ENCODE results near the gene SLC19A3. TPM values are rescaled to one million over a fixed set of nuclear protein-coding genes. Genes with fewer than 3 reads are reported as not detected.
"Not testable (repeated sequence)": the region's sequence is repeated elsewhere in the genome, so short reads cannot be mapped to it uniquely, and the experiment has no call there.

The SLC19A3 gene
- total RNA-seq, 2 experiments from 2014 or later: not detected

- H3K4me1 Mint-ChIP-seq: no peaks in the 10 kb centered on the region
- H3K36me3 Mint-ChIP-seq: no peaks in the 10 kb centered on the region
- peaks cover 3% of the 10 kb centered on the region for H3K9me3 Mint-ChIP-seq
- POLR2A ChIA-PET: no interaction called here
- DNase-seq (no peak), ATAC-seq (ENCODE audit: low read depth) (no peak)
- H3K27me3 Mint-ChIP-seq: no peaks in the 10 kb centered on the region
- H3K27ac Mint-ChIP-seq: no peak overlapping the region
- no peak overlapping the region for H3K4me3 Mint-ChIP-seq
Observed at GRCh38 chr2:227677928-227678327, 39.9 kb downstream of the SLC19A3 start.

DNA sequence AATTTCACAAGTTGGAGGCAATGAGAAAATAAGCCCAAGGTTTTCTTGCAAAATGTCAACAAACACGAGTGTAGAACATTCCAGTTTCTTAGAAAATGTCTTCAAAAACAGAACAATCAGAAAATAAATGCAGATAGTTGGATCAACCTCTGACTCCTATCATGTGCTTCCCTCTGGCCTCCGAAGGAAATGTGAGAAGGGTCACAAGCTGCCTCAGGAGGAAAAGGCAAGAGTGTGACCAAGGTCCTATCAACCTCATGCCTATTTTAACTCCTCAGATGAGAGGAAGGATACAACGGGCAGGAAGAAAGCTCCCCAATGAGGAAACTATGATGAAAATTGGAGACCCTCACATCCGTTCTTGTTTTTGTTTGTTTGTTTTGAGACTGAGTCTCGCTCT is 43.3 kb downstream of the SLC19A3 start:
- POLR2A ChIA-PET: no interaction called here
- H3K4me3 Mint-ChIP-seq: no peak overlapping the region
- H3K9me3 Mint-ChIP-seq: peaks cover 3% of the 10 kb centered on the region
- H3K27me3 Mint-ChIP-seq: no peaks in the 10 kb centered on the region
- H3K4me1 Mint-ChIP-seq: no peaks in the 10 kb centered on the region
- H3K36me3 Mint-ChIP-seq: no peaks in the 10 kb centered on the region
- ATAC-seq (ENCODE audit: low read depth) (no peak), DNase-seq (no peak)
- H3K27ac Mint-ChIP-seq: no peak overlapping the region

DNA sequence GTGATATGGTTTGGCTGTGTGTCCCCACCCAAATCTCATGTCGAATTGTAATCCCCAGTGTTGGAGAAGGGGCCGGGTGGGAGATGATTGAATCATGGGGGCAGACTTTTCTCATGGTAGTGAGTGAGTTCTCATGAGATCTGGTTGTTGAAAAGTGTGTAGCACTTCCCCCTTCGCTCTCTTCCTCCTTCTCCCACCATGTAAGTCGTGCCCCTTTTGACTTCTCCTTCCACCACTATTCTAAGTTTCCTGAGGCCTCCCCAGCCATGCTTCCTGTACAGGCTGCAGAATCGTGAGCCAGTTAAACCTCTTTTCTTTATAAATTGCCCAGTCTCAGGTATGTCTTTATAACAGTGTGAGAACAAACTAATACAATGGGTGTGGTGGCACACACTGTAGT is 44.2 kb downstream of the SLC19A3 start:
- H3K27ac Mint-ChIP-seq; DNase-seq; H3K36me3 Mint-ChIP-seq; ATAC-seq (ENCODE audit: low read depth); H3K9me3 Mint-ChIP-seq; H3K4me3 Mint-ChIP-seq; POLR2A ChIA-PET; H3K27me3 Mint-ChIP-seq; H3K4me1 Mint-ChIP-seq: not testable (repeated sequence)

DNA sequence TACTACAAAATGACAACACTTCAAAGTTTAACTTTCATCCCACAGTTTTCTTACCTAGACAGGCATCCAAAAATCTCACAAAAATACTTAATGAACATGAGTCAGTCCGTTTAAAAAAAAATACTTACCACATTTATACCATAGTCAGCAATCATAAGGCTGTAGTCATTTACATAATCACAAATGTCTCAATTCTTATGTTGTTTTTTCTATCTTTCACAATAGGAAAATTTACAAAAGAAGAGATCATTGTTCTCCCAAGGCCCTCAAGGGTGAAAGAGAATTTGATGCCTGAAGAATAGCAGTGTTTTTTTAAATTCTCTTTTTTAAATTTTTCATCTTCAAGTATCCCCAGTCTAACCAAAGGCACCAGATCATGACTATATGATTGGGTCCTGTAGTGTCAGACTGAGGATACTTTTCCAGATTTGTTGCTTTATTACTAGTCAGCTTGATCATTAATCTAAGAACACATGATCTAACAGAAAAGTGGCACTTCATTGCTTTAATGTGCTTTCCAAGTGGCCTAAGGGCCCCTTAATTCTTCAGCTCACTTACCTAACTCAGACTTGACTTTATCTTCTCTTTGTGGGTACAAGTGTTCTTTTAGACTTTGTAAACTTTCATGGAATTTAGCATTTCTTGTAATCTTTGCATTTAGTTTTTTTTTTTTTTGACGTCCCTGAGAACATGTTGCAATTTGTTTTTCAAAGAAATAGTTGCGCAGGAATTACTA is 46.5 kb downstream of the SLC19A3 start:
- ATAC-seq (ENCODE audit: low read depth) (no peak), DNase-seq (no peak)
- Mint-ChIP-seq H3K36me3 (no peaks in the 10 kb centered on the region), H3K27ac (no peak overlapping the region), H3K4me3 (no peak overlapping the region), H3K9me3 (no peaks in the 10 kb centered on the region), H3K4me1 (no peaks in the 10 kb centered on the region), H3K27me3 (no peaks in the 10 kb centered on the region)
- POLR2A ChIA-PET: no interaction called here

DNA sequence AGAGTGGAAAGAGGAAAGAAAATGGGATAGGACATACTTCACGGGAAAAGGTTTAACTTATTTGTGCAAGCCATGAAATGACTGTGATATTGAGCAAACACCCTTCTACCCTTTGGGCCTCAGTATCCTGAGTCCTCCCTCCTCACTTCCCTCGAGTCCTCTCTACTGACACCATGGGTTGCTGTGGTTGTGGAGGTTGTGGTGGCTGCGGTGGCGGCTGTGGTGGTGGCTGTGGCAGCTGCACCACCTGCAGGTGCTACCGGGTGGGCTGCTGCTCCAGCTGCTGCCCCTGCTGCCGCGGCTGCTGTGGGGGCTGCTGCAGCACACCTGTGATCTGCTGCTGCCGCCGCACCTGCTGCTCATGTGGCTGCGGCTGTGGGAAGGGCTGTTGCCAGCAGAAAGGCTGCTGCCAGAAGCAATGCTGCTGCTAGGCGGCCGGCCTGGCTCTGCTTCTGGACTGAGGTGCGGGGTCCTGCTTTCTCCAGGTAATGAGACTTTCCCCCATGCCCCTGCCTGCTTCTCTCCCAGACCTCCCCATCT is 51.1 kb downstream of the SLC19A3 start, which contains the start of gene SCYGR5:
TSS of gene SCYGR5 (plus strand) at position 174 of the 540 bp plus-strand sequence. CDS start at position 174, 0 bp downstream.
- H3K27me3 Mint-ChIP-seq; POLR2A ChIA-PET; H3K36me3 Mint-ChIP-seq; H3K4me3 Mint-ChIP-seq; H3K27ac Mint-ChIP-seq; H3K4me1 Mint-ChIP-seq; DNase-seq; ATAC-seq (ENCODE audit: low read depth); H3K9me3 Mint-ChIP-seq: not testable (repeated sequence)

- DNase-seq (no peak), ATAC-seq (ENCODE audit: low read depth) (no peak)
- POLR2A ChIA-PET: no interaction called here
- Mint-ChIP-seq H3K27ac (no peak overlapping the region), H3K4me3 (no peak overlapping the region), H3K36me3 (no peaks in the 10 kb centered on the region), H3K4me1 (no peaks in the 10 kb centered on the region), H3K9me3 (no peaks in the 10 kb centered on the region), H3K27me3 (no peaks in the 10 kb centered on the region)
Observed at GRCh38 chr2:227665189-227665940, 52.5 kb downstream of the SLC19A3 start.

DNA sequence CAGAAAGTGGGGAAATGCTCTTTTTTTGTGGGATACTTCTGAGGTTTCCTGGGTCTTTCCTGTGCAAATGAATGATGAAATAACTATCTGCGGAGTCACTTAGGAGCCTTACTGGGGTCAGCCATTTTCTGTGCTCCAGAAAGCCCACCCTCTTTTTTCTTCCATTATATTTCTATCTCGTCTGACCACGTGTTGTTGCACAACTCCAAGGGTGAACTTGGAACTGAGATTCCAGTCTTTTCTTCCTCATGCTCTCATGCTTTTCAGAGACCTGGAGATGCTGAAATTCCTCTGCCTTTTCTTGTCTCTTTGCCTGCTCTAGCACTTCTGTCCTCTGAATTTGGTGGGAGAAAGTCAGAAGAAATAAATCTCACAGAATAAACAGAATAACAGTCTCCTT is 56.0 kb downstream of the SLC19A3 start:
- POLR2A ChIA-PET: no interaction called here
- H3K27me3 Mint-ChIP-seq: peaks cover 2% of the 10 kb centered on the region
- ATAC-seq (ENCODE audit: low read depth): no peak

GRCh38 chr2:227661025-227661649 is 56.7 kb downstream of the SLC19A3 start:
- Mint-ChIP-seq H3K27ac (no peak overlapping the region), H3K27me3 (peaks cover 2% of the 10 kb centered on the region), H3K9me3 (no peaks in the 10 kb centered on the region), H3K4me1 (no peaks in the 10 kb centered on the region), H3K4me3 (no peak overlapping the region), H3K36me3 (no peaks in the 10 kb centered on the region)
- POLR2A ChIA-PET: no interaction called here
- DNase-seq (no peak), ATAC-seq (ENCODE audit: low read depth) (no peak)

More for the DNA sequence above, 56.0 kb downstream of the SLC19A3 start:
- Mint-ChIP-seq H3K27ac (no peak overlapping the region), H3K36me3 (no peaks in the 10 kb centered on the region), H3K9me3 (no peaks in the 10 kb centered on the region), H3K4me1 (no peaks in the 10 kb centered on the region), H3K4me3 (no peak overlapping the region)
- DNase-seq: no peak

DNA sequence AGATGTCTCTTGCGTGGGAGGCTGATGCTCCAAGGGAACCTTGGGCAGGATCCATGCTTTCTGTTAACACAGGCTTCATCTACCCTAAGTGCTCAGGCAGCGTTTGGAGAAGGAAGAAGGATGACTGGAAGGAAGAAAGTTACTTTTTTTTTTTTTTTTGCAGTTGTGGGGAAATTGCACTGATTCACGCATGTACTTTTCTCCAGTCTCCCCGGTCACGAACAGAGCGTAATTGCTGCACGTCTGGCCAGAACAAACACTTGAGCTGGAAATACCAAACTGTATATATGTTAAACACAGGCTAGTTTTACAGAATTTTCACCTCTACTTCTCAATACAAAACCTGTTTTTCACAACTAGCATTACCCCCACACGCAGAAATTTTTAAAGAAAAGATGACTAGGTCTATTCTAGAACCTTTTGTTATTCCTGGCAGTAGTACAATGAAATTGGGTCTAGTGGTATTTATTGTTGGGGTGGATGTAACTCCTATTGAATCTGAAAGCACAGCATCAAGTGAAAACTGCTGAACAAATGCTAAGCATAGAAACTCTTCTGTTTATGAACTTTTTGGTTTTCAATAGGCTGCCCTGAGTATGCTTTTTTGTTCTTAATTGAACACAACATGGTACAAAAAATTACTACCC is 60.5 kb downstream of the SLC19A3 start:
- no peak overlapping the region for H3K27ac Mint-ChIP-seq
- POLR2A ChIA-PET: no interaction called here
- DNase-seq (no peak), ATAC-seq (ENCODE audit: low read depth) (no peak)
- H3K4me1 Mint-ChIP-seq: no peaks in the 10 kb centered on the region
- H3K9me3 Mint-ChIP-seq: no peaks in the 10 kb centered on the region
- peaks cover 13% of the 10 kb centered on the region for H3K27me3 Mint-ChIP-seq
- no peak overlapping the region for H3K4me3 Mint-ChIP-seq
- H3K36me3 Mint-ChIP-seq: no peaks in the 10 kb centered on the region

DNA sequence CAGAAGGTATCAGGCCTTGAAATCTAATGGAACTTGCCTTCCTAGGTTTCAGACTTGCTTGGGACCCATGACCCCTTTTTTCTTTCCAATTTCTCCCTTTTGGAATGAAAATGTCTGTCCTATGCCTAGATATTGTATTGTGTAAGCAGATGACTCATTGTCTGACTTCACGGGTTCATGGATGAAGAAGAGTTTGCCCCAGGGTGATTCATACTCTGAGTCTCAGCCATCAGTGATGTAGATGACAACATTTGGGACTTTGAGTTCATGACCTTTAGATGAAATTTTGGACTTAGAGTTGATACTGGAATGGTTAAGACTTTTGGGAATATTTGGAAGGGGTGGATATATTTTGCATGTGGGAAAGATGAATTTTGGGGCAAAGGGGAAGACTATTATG is 62.4 kb downstream of the SLC19A3 start:
- POLR2A ChIA-PET: no interaction called here
- ATAC-seq (ENCODE audit: low read depth) (no peak), DNase-seq (no peak)
- no peaks in the 10 kb centered on the region for H3K9me3 Mint-ChIP-seq
- H3K36me3 Mint-ChIP-seq: no peaks in the 10 kb centered on the region
- H3K27me3 Mint-ChIP-seq: peaks cover 15% of the 10 kb centered on the region
- H3K4me1 Mint-ChIP-seq: no peaks in the 10 kb centered on the region
- H3K27ac Mint-ChIP-seq: no peak overlapping the region
- H3K4me3 Mint-ChIP-seq: no peak overlapping the region

GRCh38 chr2:227654426-227654825 is 63.4 kb downstream of the SLC19A3 start:
- H3K27me3 Mint-ChIP-seq: peaks cover 15% of the 10 kb centered on the region
- no peaks in the 10 kb centered on the region for H3K9me3 Mint-ChIP-seq
- no peaks in the 10 kb centered on the region for H3K4me1 Mint-ChIP-seq
- no peak overlapping the region for H3K27ac Mint-ChIP-seq
- no peak overlapping the region for H3K4me3 Mint-ChIP-seq
- POLR2A ChIA-PET: no interaction called here
- ATAC-seq (ENCODE audit: low read depth) (no peak), DNase-seq (no peak)
- H3K36me3 Mint-ChIP-seq: no peaks in the 10 kb centered on the region

DNA sequence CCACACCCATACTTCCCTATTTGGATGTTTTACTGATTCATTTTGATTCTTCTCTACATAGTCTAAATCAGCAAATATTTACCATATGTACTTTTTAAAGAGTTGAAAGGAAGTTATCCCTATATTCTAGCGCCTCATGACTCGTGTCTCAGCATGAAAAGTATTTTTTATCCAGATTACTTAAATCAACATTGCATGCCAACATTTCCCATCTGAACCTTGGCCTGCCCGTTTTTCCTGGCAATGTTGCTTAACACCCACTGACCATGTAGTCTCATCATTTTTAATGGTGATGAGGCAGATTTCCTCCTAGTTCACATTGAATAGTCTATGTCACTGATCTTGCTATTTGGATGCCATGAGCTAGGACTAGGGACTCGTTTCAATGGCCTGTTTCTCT is 64.4 kb downstream of the SLC19A3 start:
- H3K27ac Mint-ChIP-seq: no peak overlapping the region
- POLR2A ChIA-PET: no interaction called here

DNA sequence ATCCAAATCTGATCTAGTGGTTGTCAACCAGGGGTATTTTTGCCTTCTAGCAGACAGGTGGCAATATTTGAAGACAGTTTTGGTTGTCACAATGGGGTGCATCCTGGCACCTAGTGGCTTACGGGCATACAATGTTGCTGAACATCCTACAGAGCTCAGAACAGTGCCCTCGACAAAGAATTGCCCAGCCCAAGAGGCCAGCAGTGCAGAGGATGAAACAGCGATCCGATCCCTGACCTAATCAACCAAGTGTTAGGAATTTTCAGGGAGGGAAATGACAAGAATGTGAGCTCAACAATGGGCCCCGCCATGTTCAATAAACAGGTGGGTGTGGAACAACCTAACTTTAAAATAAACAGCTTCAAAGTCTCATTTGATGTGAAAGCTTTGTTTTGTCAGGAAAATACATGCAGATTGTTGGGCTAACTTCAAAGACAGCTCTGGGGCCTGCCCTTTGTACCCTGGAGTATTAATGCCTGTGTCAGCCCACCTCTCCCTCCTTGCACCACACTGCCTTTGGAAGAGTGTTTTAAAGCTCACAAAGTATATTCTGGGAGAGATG is 73.8 kb downstream of the SLC19A3 start:
- Mint-ChIP-seq H3K27me3 (peaks cover 11% of the 10 kb centered on the region), H3K4me3 (no peak overlapping the region), H3K9me3 (no peaks in the 10 kb centered on the region), H3K36me3 (no peaks in the 10 kb centered on the region), H3K27ac (no peak overlapping the region), H3K4me1 (no peaks in the 10 kb centered on the region)
- POLR2A ChIA-PET: no interaction called here
- ATAC-seq (ENCODE audit: low read depth) (no peak), DNase-seq (no peak)

More for the DNA sequence above, 64.4 kb downstream of the SLC19A3 start:
- no peaks in the 10 kb centered on the region for H3K36me3 Mint-ChIP-seq
- no peaks in the 10 kb centered on the region for H3K9me3 Mint-ChIP-seq
- ATAC-seq (ENCODE audit: low read depth) (no peak), DNase-seq (no peak)
- no peaks in the 10 kb centered on the region for H3K4me1 Mint-ChIP-seq
- no peak overlapping the region for H3K4me3 Mint-ChIP-seq
- peaks cover 17% of the 10 kb centered on the region for H3K27me3 Mint-ChIP-seq

All from activated naive CD8-positive, alpha-beta T cell treated with anti-CD3 and anti-CD28 coated beads, Interleukin-2, amount 10 ng/mL, durations not matched to agents 7 days and 5 days (primary cell).